OCI-LY7 (cell line): ENCODE data around the gene GBE1. TPM values are rescaled to one million over a fixed set of nuclear protein-coding genes. Genes with fewer than 3 reads are reported as not detected.

Experiments used
- BruUV-seq: library from RNA; stranded (reverse); fragments of 400-500 nt; replicated peaks from 2 replicates; lab custom pipeline; 2021; lab: Mats Ljungman, UMichigan
- CTCF ChIA-PET: fragments of 300-600 bp; sonication (Branson Sonifier 250); formaldehyde crosslinking; loops from one replicate; lab custom pipeline; 2022; ENCODE audit warnings: antibody characterized with exemption; ENCODE audit not compliant: unreplicated experiment; lab: Charles Lee
- POLR2A ChIA-PET: fragments of 300-600 bp; sonication (Branson Sonifier 250); formaldehyde crosslinking; loops from one replicate; lab custom pipeline; 2022; ENCODE audit warnings: antibody characterized with exemption; lab: Charles Lee
- DNase-seq: peaks from one replicate; pipeline ENCODE4 v3.0.0-alpha.2; 2015; ENCODE audit warnings: low spot score
- H2AFZ ChIP-seq: fragments of 200-600 bp; sonication (generic), shearing (Covaris generic); 2 replicates; pipeline ENCODE4 v1.6.1; 2014; ENCODE audit warnings: mild to moderate bottlenecking, antibody characterized with exemption, low read length, moderate library complexity
- H3K27ac ChIP-seq: fragments of 200-600 bp; sonication (generic); 2 replicates; pipeline ENCODE4 v1.5.1; 2014; ENCODE audit warnings: mixed run types, low read depth, mild to moderate bottlenecking, moderate library complexity, low read length, inconsistent platforms; ENCODE audit not compliant: poor library complexity, severe bottlenecking
- H3K36me3 ChIP-seq: fragments of 200-600 bp; sonication (generic); 2 replicates; pipeline ENCODE4 v1.6.1; 2014; ENCODE audit warnings: mild to moderate bottlenecking, antibody characterized with exemption, low read length, moderate library complexity, mixed read lengths; ENCODE audit not compliant: insufficient read depth
- H3K4me1 ChIP-seq: fragments of 200-600 bp; sonication (generic); 2 replicates; pipeline ENCODE4 v1.5.1; 2014; ENCODE audit warnings: mild to moderate bottlenecking, low read length; ENCODE audit not compliant: insufficient read depth, poor library complexity, severe bottlenecking
- H3K4me2 ChIP-seq: fragments of 200-600 bp; sonication (generic); 2 replicates; pipeline ENCODE4 v1.6.1; 2014; ENCODE audit warnings: mild to moderate bottlenecking, low read length
- H3K4me3 ChIP-seq: fragments of 200-600 bp; sonication (generic); 2 replicates; pipeline ENCODE4 v1.5.1; 2014; ENCODE audit warnings: mild to moderate bottlenecking, low read depth, low read length; ENCODE audit not compliant: poor library complexity, severe bottlenecking
- H3K79me2 ChIP-seq: fragments of 200-600 bp; sonication (generic); 2 replicates; pipeline ENCODE4 v1.6.1; 2016; ENCODE audit warnings: low read depth, mild to moderate bottlenecking, low read length, moderate library complexity, mixed read lengths; ENCODE audit not compliant: insufficient read depth
- H3K9me2 ChIP-seq: fragments of 200-600 bp; sonication (generic); 2 replicates; pipeline ENCODE4 v1.6.1; 2016; ENCODE audit warnings: mild to moderate bottlenecking, low read length, mixed read lengths; ENCODE audit not compliant: insufficient read depth
- H3K9me3 ChIP-seq: fragments of 200-600 bp; sonication (generic); 2 replicates; pipeline ENCODE4 v1.6.1; 2014; ENCODE audit warnings: mild to moderate bottlenecking, mixed run types, low read length, mixed read lengths
- H4K20me1 ChIP-seq: fragments of 200-600 bp; sonication (generic); 2 replicates; pipeline ENCODE4 v1.6.1; 2014; ENCODE audit warnings: mild to moderate bottlenecking, antibody characterized with exemption, low read length, moderate library complexity, mixed read lengths; ENCODE audit not compliant: insufficient read depth
- CTCF ChIP-seq: fragments of 200-600 bp; sonication (generic); conservative IDR thresholded peaks from 2 replicates; pipeline ENCODE4 v1.5.1; 2014; ENCODE audit warnings: mild to moderate bottlenecking, antibody characterized with exemption, low read length, moderate library complexity, mixed read lengths
- EZH2phosphoT487 ChIP-seq: fragments of 200-600 bp; sonication (generic); IDR thresholded peaks from 2 replicates; pipeline ENCODE4 v1.6.1; 2018; ENCODE audit warnings: low read depth, borderline replicate concordance, mild to moderate bottlenecking, mixed run types, antibody characterized with exemption, low read length, moderate library complexity, mixed read lengths
- intact Hi-C: fragments of 100-400 bp; cut with micrococcal nuclease; formaldehyde crosslinking; loops from one replicate; pipeline ENCODE4 v1.10.0; 2022; ENCODE audit not compliant: unreplicated experiment
- total RNA-seq, 2 experiments: library from RNA; depleted of rRNA in 1 of 2; stranded (reverse); fragments of >200 nt in 1 of 2; shearing (Covaris generic) in 1 of 2; gene quantifications; 2 replicates each; pipeline ENCODE4 v1.2.3, GENCODE V29; 2014 to 2022

GBE1 gene
- total RNA-seq, 2 experiments from 2014 or later: 10.7 to 24.4 TPM

GRCh38 chr3:81470524-81471278 is 290.7 kb downstream of the GBE1 start:
- H3K36me3 ChIP-seq: no peaks in the 10 kb centered on the region
- no peak overlapping the region for H3K27ac ChIP-seq
- BruUV-seq: no TSS peak
- H3K79me2 ChIP-seq: no peaks in the 10 kb centered on the region
- no peak overlapping the region for H3K4me3 ChIP-seq
- intact Hi-C loops: no loop called here
- TF ChIP-seq CTCF (no peak), EZH2phosphoT487 (no peak)
- ChIA-PET CTCF (no interaction called here), POLR2A (no interaction called here)
- no peaks in the 10 kb centered on the region for H4K20me1 ChIP-seq
- no peaks in the 10 kb centered on the region for H3K4me1 ChIP-seq
- H2AFZ ChIP-seq: no peak overlapping the region
- H3K9me3 ChIP-seq: no peaks in the 10 kb centered on the region
- H3K4me2 ChIP-seq: no peak overlapping the region
- no peaks in the 10 kb centered on the region for H3K9me2 ChIP-seq
- no peak for DNase-seq

GRCh38 chr3:81468391-81468790 is 293.1 kb downstream of the GBE1 start:
- intact Hi-C loops: no loop called here
- no peak for DNase-seq
- TF ChIP-seq EZH2phosphoT487 (no peak), CTCF (no peak)
- no peaks in the 10 kb centered on the region for H3K4me1 ChIP-seq
- no peaks in the 10 kb centered on the region for H3K79me2 ChIP-seq
- H3K4me2 ChIP-seq: no peak overlapping the region
- no peaks in the 10 kb centered on the region for H3K36me3 ChIP-seq
- CTCF ChIA-PET: no interaction called here
- no peaks in the 10 kb centered on the region for H3K9me2 ChIP-seq
- H4K20me1 ChIP-seq: no peaks in the 10 kb centered on the region
- no peak overlapping the region for H2AFZ ChIP-seq
- H3K9me3 ChIP-seq: no peaks in the 10 kb centered on the region
- BruUV-seq: no TSS peak
- no peak overlapping the region for H3K27ac ChIP-seq
- H3K4me3 ChIP-seq: no peak overlapping the region
- POLR2A ChIA-PET: no interaction called here

- no peak for DNase-seq
- no TSS peak for BruUV-seq
- H2AFZ ChIP-seq: no peak overlapping the region
- ChIA-PET POLR2A (interaction anchor here (1.1 kb wide), 1 partner anchor 24 kb away, joined by 3 read pairs; no protein-coding TSS in a partner anchor), CTCF (no interaction called here)
- H4K20me1 ChIP-seq: no peaks in the 10 kb centered on the region
- no peaks in the 10 kb centered on the region for H3K9me3 ChIP-seq
- no peaks in the 10 kb centered on the region for H3K4me1 ChIP-seq
- no peak overlapping the region for H3K4me2 ChIP-seq
- H3K9me2 ChIP-seq: no peaks in the 10 kb centered on the region
- no peaks in the 10 kb centered on the region for H3K79me2 ChIP-seq
- no peak overlapping the region for H3K4me3 ChIP-seq
- no peaks in the 10 kb centered on the region for H3K36me3 ChIP-seq
- TF ChIP-seq EZH2phosphoT487 (no peak), CTCF (no peak)
- intact Hi-C loops: no loop called here
- H3K27ac ChIP-seq: no peak overlapping the region
Measured at GRCh38 chr3:81466201-81466560, 295.3 kb downstream of the GBE1 start.
